K562 (cell line): ENCODE results near the gene MALRD1. TPM values are rescaled to one million over a fixed set of nuclear protein-coding genes. Genes with fewer than 3 reads are reported as not detected.

Source experiments
- ATAC-seq: fragments of 200-7000 bp; cut with Tn5 transposase; 3 replicates; pipeline ENCODE4 v1.9.1; 2020; ENCODE audit warnings: moderate library complexity
- BruUV-seq: library from RNA; stranded (reverse); fragments of 400-500 nt; replicated peaks from 2 replicates; lab custom pipeline; 2021; lab: Mats Ljungman, UMichigan
- CTCF ChIA-PET: fragments of 300-600 bp; formaldehyde crosslinking; extraction: SDS; loops from one replicate; lab custom pipeline; 2021; ENCODE audit warnings: low intra/inter-chr PET ratio; lab: Yijun Ruan, JAX
- POLR2A ChIA-PET: fragments of 300-600, 350-650 bp; sonication (Branson Sonifier 250); formaldehyde crosslinking; extraction: SDS; loops from one replicate; lab custom pipeline; 2021; ENCODE audit warnings: antibody characterized with exemption, inconsistent platforms; lab: Yijun Ruan, JAX
- DNase-seq, 4 experiments: peaks; one replicate each; pipeline versions ENCODE4 v3.0.0 to v3.0.0-alpha.2; 2011 to 2018; ENCODE audit warnings: low spot score in 3 of 4, mixed read lengths in 3 of 4; ENCODE audit errors: extremely low read depth in 1 of 4
- FAIRE-seq: peaks from 2 replicates; lab custom pipeline; 2011; peaks lifted over from hg19 to GRCh38; lab: Jason Lieb, UNC
- H2AFZ ChIP-seq: 2 replicates; pipeline ENCODE4 v1.6.0; 2011; ENCODE audit warnings: low read depth, low read length, control low read depth, inconsistent platforms
- H3K27ac ChIP-seq: fragments of 200-600 bp; 3 replicates; pipeline ENCODE4 v1.8.0; 2011; ENCODE audit warnings: low read depth, mild to moderate bottlenecking, control low read depth, inconsistent platforms, low read length, moderate library complexity, mixed read lengths; ENCODE audit errors: extremely low read depth
- H3K27me3 ChIP-seq, 2 experiments: fragments of 300-600 bp in 1 of 2; 2 replicates in 1 of 2; 3 replicates in 1 of 2; pipeline versions ENCODE4 v1.6.0 to v1.8.0; 2011; ENCODE audit warnings: inconsistent platforms in 2 of 2, low read length in 2 of 2, mild to moderate bottlenecking in 1 of 2, mixed read lengths in 1 of 2, moderate library complexity in 1 of 2; ENCODE audit not compliant: control insufficient read depth in 2 of 2, insufficient read depth in 2 of 2
- H3K36me3 ChIP-seq: fragments of 300-600 bp; 3 replicates; pipeline ENCODE4 v1.8.0; 2011; ENCODE audit warnings: mild to moderate bottlenecking, low read length, inconsistent platforms; ENCODE audit not compliant: control insufficient read depth, insufficient read depth
- H3K4me1 ChIP-seq, 2 experiments: fragments of 200-600 bp in 1 of 2; replicated peaks in 1 of 2; 2 replicates in 1 of 2; 3 replicates in 1 of 2; pipeline versions ENCODE4 v1.5.1 to v1.8.0; 2011; ENCODE audit warnings: inconsistent platforms in 2 of 2, low read length in 2 of 2, mild to moderate bottlenecking in 1 of 2, mixed read lengths in 1 of 2, moderate library complexity in 1 of 2; ENCODE audit not compliant: control insufficient read depth in 2 of 2, insufficient read depth in 2 of 2
- H3K4me2 ChIP-seq: 2 replicates; pipeline ENCODE4 v1.6.1; 2011; ENCODE audit warnings: low read length, control low read depth, inconsistent platforms, mixed read lengths; ENCODE audit not compliant: insufficient read depth
- H3K4me3 ChIP-seq: fragments of 200-600 bp; sonication (generic), shearing (Covaris generic); 2 replicates; pipeline ENCODE4 v1.5.1; 2016; ENCODE audit warnings: control low read depth, inconsistent platforms
- H3K79me2 ChIP-seq: fragments of 200-600 bp; 3 replicates; pipeline ENCODE4 v1.8.0; 2011; ENCODE audit warnings: low read length, inconsistent platforms; ENCODE audit not compliant: control insufficient read depth, insufficient read depth
- H3K9ac ChIP-seq, 2 experiments: 2 replicates each; pipeline versions ENCODE4 v1.6.0 to v1.6.1; 2011; ENCODE audit warnings: low read depth in 2 of 2, low read length in 2 of 2, control low read depth in 1 of 2, inconsistent platforms in 1 of 2, mild to moderate bottlenecking in 1 of 2, mixed read lengths in 1 of 2; ENCODE audit not compliant: insufficient read depth in 1 of 2
- H3K9me1 ChIP-seq: one replicate; pipeline ENCODE4 v1.6.0; 2011; ENCODE audit warnings: inconsistent platforms, mild to moderate bottlenecking, low read length, moderate library complexity; ENCODE audit not compliant: control insufficient read depth, insufficient read depth
- H3K9me3 ChIP-seq: replicated peaks from 2 replicates; pipeline ENCODE4 v1.5.1; 2011; ENCODE audit warnings: low read depth, low read length, inconsistent platforms; ENCODE audit not compliant: control insufficient read depth, insufficient read depth
- H4K20me1 ChIP-seq: replicated peaks from 2 replicates; pipeline ENCODE4 v1.6.1; 2011; ENCODE audit warnings: low read length, inconsistent platforms, mixed read lengths; ENCODE audit not compliant: control insufficient read depth, insufficient read depth
- FOXP1 ChIP-seq: sonication (generic); formaldehyde crosslinking; IDR thresholded peaks from 2 replicates; pipeline ENCODE4 v1.8.0; 2022; ENCODE audit warnings: mild to moderate bottlenecking, missing genetic modification reagents
- ZNF316 ChIP-seq: fragments of 450-650 bp; IDR thresholded peaks from 2 replicates; pipeline ENCODE4 v1.6.1; 2016
- ZNF551 ChIP-seq: fragments of 250-450 bp; sonication (Bioruptor Pico); IDR thresholded peaks from 2 replicates; pipeline ENCODE4 v1.5.0; 2021; ENCODE audit warnings: mild to moderate bottlenecking, moderate library complexity
- WGBS: fragments of 100-300 bp; shearing (Covaris generic); methylation state at CpG from one replicate; pipeline ENCODE4 v1.1.6; 2016; ENCODE audit warnings: low coverage, mixed read lengths; ENCODE audit not compliant: insufficient coverage; ENCODE audit errors: missing lambda C conversion rate; 5-methylcytosine and 5-hydroxymethylcytosine counted together
- in situ Hi-C: fragments of 300-500 bp; cut with MboI; formaldehyde crosslinking; loops from 4 replicates; pipeline ENCODE4 v1.15.0; 2018; ENCODE audit warnings: inconsistent platforms, mixed read lengths
- intact Hi-C: fragments of 100-400 bp; cut with micrococcal nuclease; formaldehyde crosslinking; loops from 2 replicates; pipeline ENCODE4 v1.14.2; 2022
- polyA plus RNA-seq, 8 experiments: library from polyadenylated mRNA; depleted of rRNA in 4 of 8; stranded (reverse) in 5 of 8; unstranded in 3 of 8; fragments of >200 nt; fragmentation: Nextera tagmentation in 2 of 8; fragmentation: Illumina TruSeq in 1 of 8; extraction: Ambion mirVana in 2 of 8; extraction: Trizol in 1 of 8; gene quantifications; 2 replicates each; pipeline versions ENCODE4 v1.2.1 to v1.2.3, GENCODE V29; 2011 to 2014; ENCODE audit warnings: inconsistent platforms in 1 of 8, missing spikeins in 1 of 8
- total RNA-seq, 7 experiments: library from RNA; depleted of rRNA in 6 of 7; stranded (reverse); fragments of >200 nt in 6 of 7; fragmentation: Illumina TruSeq in 2 of 7; extraction: Trizol in 2 of 7; gene quantifications; 2 replicates each; pipeline versions ENCODE4 v1.2.1 to v1.2.3, GENCODE V29; 2011 to 2021; ENCODE audit warnings: low replicate concordance in 1 of 7
- TF ChIP-seq, protein P1 (sequence below): fragments of 250-450 bp; sonication (Bioruptor Pico); IDR thresholded peaks from 2 replicates; pipeline ENCODE4 v1.5.0; 2021
- TF ChIP-seq, protein P2 (sequence below): sonication (generic); formaldehyde crosslinking; IDR thresholded peaks from 2 replicates; pipeline ENCODE4 v1.8.1; 2022; ENCODE audit warnings: missing genetic modification reagents
- TF ChIP-seq, protein P3 (sequence below): fragments of 450-650 bp; formaldehyde crosslinking; IDR thresholded peaks from 2 replicates; pipeline ENCODE4 v1.4.0; 2020; ENCODE audit warnings: mild to moderate bottlenecking, mixed read lengths
- TF ChIP-seq, protein P4 (sequence below): fragments of 450-650 bp; IDR thresholded peaks from 2 replicates; pipeline ENCODE4 v1.6.1; 2016; ENCODE audit warnings: mild to moderate bottlenecking

The MALRD1 gene
- total and polyA plus RNA-seq, 9 of the 15 experiments (the other 6 are each of a cell fraction or from before 2014, with no cell fraction given) = not detected

DNA sequence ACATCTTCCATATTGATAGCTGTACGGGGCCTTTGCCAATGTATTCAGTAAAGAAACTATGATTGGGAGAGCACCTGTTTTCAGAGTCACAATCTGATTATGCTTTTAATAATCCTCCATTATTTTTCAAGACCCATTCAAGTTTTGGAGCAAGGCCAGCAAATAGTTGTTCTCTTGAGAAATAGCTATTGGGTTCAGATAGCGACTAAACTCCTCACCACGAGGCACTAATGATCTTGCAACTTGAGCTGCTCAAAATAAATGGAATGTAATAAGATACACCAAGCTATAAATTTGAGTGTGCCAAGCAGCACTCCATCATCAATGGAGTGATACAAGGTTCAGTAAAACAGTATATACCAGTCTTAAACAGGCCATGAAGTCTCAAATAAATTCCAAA is 7.4 kb upstream of the MALRD1 start:
- H3K9me3 ChIP-seq = no peaks in the 10 kb centered on the region; the same call in 1 of the 2 replicates
- H3K4me3 ChIP-seq = no peak overlapping the region
- no peaks in the 10 kb centered on the region for H3K27me3 ChIP-seq
- ATAC-seq = no peak
- POLR2A ChIA-PET = no interaction called here
- in situ Hi-C loops = no loop called here
- CTCF ChIA-PET = no interaction called here
- H2AFZ ChIP-seq = no peak overlapping the region
- no peak overlapping the region for H3K27ac ChIP-seq
- no peaks in the 10 kb centered on the region for H4K20me1 ChIP-seq
- DNase-seq = no peak
- no peaks in the 10 kb centered on the region for H3K79me2 ChIP-seq
- no TSS peak for BruUV-seq
- no peak overlapping the region for H3K9ac ChIP-seq
- H3K4me2 ChIP-seq = no peak overlapping the region
- intact Hi-C loops = no loop called here
- TF ChIP-seq, protein P1, sequence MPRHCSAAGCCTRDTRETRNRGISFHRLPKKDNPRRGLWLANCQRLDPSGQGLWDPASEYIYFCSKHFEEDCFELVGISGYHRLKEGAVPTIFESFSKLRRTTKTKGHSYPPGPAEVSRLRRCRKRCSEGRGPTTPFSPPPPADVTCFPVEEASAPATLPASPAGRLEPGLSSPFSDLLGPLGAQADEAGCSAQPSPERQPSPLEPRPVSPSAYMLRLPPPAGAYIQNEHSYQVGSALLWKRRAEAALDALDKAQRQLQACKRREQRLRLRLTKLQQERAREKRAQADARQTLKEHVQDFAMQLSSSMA (CRISPR knock-in tag) = no peak
- TF ChIP-seq, protein P2, sequence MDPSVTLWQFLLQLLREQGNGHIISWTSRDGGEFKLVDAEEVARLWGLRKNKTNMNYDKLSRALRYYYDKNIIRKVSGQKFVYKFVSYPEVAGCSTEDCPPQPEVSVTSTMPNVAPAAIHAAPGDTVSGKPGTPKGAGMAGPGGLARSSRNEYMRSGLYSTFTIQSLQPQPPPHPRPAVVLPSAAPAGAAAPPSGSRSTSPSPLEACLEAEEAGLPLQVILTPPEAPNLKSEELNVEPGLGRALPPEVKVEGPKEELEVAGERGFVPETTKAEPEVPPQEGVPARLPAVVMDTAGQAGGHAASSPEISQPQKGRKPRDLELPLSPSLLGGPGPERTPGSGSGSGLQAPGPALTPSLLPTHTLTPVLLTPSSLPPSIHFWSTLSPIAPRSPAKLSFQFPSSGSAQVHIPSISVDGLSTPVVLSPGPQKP = no peak
- TF ChIP-seq, protein P3, sequence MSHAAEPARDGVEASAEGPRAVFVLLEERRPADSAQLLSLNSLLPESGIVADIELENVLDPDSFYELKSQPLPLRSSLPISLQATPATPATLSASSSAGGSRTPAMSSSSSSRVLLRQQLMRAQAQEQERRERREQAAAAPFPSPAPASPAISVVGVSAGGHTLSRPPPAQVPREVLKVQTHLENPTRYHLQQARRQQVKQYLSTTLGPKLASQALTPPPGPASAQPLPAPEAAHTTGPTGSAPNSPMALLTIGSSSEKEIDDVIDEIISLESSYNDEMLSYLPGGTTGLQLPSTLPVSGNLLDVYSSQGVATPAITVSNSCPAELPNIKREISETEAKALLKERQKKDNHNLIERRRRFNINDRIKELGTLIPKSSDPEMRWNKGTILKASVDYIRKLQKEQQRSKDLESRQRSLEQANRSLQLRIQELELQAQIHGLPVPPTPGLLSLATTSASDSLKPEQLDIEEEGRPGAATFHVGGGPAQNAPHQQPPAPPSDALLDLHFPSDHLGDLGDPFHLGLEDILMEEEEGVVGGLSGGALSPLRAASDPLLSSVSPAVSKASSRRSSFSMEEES (CRISPR knock-in tag) = no peak
- TF ChIP-seq FOXP1 (CRISPR knock-in tag) (no peak), ZNF316 (no peak), ZNF551 (CRISPR knock-in tag) (no peak)
- TF ChIP-seq, protein P4, sequence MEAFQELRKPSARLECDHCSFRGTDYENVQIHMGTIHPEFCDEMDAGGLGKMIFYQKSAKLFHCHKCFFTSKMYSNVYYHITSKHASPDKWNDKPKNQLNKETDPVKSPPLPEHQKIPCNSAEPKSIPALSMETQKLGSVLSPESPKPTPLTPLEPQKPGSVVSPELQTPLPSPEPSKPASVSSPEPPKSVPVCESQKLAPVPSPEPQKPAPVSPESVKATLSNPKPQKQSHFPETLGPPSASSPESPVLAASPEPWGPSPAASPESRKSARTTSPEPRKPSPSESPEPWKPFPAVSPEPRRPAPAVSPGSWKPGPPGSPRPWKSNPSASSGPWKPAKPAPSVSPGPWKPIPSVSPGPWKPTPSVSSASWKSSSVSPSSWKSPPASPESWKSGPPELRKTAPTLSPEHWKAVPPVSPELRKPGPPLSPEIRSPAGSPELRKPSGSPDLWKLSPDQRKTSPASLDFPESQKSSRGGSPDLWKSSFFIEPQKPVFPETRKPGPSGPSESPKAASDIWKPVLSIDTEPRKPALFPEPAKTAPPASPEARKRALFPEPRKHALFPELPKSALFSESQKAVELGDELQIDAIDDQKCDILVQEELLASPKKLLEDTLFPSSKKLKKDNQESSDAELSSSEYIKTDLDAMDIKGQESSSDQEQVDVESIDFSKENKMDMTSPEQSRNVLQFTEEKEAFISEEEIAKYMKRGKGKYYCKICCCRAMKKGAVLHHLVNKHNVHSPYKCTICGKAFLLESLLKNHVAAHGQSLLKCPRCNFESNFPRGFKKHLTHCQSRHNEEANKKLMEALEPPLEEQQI = no peak
- 0% methylated on average over 3 of the region's 3 CpGs for whole genome bisulfite sequencing
- FAIRE-seq = no peak
- H3K9me1 ChIP-seq = no peaks in the 10 kb centered on the region
- H3K36me3 ChIP-seq = no peaks in the 10 kb centered on the region
- H3K4me1 ChIP-seq = no peaks in the 10 kb centered on the region
